ENCODE measurements around the gene MYO15B.
"Not testable (repeated sequence)": the region's sequence is repeated elsewhere in the genome, so short reads cannot be mapped to it uniquely, and the experiment has no call there.

Gene MYO15B

DNA sequence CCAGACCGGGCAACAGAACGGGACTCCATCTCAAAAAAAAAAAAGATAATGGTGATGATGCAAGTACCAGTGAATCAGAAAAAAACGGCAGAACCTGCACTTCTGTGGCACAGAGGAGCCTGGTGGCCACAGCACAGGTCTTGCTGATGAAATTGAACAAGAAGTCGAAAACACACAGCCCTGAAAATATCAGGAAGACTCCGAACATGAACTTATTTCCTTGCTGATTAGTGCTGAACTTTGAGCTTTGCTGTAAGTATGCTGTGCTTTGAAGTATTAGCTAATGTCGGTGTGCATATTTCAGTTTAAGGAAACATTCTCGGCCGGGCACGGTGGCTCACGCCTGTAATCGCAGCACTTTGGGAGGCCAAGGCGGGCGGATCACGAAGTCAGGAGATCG lies 10.9 kb upstream of the MYO15B start:
- DNase-seq, result no peak

DNA sequence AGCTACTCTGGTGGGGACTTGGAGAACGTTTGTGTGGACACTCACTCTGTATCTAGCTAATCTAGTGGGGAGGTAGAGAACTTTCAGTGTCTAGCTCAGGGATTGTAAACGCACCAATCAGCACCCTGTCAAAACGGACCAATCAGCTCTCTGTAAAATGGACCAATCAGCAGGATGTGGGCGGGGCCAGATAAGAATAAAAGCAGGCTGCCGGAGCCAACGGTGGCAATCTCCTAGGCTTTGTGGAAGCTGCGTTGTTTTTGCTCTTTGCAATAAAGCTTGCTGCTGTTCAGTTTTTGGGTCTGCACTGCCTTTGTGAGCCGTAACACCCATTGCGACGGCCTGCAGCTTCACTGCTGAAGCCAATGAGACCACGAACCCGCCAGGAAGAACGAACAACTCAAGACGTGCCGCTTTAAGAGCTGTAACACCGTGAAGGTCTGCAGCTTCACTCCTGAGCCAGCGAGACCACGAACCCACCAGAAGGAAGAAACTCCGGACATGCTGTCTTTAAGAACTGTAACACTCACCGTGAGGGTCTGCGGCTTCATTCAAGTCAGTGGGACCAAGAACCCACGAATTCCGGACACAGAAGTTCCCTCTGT lies 6.4 kb upstream of the MYO15B start:
- DNase-seq, result not testable (repeated sequence)

DNA sequence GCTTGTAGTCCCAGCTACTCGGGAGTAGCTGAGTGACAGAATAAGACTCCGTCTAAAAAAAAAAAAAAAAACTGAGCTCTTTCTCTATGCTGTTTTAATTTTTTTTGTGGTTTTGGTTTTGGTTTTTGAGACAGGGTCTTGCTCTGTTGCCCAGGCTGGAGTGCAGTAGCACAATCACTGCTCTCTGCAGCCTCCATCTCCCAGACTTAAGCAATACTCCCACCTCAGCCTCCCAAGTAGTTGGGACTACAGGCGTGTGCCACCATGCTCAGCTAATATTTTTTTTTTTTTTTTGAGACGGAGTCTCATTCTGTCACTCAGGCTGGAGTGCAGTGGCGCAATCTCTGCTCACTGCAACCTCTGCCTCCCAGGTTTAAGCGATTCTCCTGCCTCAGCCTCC lies 4.4 kb upstream of the MYO15B start:
- not testable (repeated sequence) for DNase-seq

DNA sequence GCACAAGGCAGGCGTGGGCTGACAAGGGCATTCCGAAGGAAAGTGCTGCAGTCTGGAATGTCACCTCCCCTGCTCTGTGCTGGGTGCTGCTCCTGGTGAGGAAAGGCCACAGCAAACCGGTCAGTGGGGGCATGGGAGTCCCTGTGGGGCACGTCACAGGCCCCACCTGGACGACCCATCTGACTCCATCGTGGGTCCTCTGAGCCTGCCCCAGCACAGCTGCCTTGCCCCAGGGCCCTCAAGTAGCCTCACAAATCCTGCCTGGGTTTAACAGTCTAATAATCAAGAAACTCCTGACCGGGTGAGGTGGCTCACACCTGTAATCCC lies 2.8 kb upstream of the MYO15B start:
- DNase-seq, result no peak

DNA sequence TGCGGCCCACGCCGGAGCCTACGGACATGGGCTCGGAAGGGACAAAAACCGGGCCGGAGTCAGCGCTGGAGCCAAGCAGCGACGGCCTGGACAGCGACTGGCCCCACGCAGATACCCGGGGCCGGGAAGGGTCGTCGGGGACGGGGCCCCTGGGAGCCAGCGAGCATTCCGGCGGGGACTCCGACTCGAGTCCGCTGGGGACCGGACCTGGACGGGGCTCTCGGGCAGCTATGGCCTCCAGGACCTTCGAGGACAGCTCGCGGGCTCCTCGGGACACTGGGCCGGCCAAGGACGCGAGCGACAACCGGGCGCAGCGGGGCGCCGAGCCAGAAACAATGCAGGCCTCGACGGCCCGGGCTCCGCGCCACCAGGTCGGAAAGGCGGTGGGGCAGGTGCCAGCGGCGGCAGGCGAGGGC lies 1.0 kb downstream of the MYO15B start:
- no peak for DNase-seq

DNA sequence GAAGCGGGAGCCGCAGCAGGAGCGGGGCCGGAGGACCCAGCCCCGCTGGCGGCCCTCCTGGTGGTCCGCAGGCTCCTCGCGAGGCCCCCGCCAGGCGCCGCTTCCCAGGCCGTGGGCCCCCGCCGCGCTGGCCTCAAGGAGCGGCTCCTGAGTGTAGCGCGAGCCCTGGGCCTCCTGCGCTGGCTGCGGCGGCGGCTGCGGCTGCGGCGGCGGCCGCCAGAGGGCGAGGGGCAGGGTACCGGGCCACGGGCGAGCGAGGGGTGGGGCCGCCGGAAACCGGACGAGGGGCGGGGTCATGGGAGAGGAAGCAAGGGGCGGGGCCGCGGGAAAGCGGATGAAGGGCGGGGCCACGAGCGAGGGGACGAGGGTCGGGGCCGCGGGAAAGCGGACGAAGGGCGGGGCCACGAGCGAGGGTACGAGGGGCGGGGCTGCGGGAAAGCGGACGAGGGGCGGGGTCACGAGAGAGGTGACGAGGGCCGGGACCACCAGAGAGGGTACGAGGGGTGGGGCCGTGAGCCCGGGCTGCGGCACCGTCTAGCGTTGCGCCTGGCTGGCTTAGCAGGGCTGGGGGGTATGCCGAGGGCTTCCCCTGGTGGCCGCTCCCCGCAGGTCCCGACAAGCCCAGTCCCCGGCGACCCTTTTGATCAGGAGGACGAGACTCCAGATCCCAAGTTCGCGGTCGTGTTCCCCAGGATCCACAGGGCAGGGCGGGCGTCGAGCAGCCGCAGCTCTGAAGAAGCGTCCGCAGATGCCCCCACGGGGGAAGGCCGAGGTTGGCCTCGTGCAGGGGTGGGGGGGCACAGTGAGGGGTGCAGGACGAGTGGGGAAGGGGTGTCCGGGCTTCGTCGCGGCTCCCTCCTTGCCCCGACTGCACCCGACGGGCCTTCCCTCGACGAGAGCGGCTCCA lies 1.7 kb downstream of the MYO15B start:
- peak; percentile 96 for DNase-seq

DNA sequence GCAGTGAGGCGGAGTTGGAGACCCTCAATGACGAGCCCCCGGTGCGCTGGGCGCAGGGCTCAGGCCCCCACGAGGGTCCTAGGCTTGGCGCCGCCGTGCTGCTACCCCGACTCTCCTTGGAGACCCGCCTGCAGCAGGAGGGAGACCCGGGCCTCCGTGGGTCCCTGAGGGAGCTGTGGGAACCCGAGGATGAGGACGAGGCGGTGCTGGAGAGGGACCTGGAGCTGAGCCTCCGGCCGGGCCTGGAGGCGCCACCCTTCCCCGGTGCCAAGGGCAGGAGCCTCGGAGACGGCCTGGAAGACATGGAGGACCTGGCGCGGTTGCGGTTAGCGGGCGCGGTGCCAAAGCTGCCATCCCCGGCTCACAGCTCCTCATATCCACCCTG lies 2.3 kb downstream of the MYO15B start:
- no peak for DNase-seq

DNA sequence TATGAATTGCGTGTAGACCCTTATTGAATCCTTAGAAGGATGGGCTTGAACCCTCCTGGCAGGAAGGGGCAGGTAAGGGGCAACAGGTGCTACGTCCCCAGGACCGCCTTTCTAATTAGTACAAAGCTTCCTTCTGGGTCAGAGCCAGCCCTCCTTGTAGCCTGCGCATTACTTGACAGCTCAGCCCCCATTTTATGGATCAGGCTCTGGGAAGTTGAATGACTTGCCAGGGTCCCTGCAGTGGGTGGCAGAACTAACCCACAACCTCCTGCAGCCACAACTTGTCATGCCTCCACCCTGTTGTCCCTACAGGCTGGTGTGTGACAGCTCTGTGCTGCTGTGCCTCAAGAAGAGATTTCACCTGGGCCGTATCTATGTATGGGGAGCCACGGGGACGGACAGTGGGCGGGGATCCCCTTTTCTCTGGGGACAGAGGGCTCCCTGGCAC lies 2.7 kb downstream of the MYO15B start:
- DNase-seq, result no peak

DNA sequence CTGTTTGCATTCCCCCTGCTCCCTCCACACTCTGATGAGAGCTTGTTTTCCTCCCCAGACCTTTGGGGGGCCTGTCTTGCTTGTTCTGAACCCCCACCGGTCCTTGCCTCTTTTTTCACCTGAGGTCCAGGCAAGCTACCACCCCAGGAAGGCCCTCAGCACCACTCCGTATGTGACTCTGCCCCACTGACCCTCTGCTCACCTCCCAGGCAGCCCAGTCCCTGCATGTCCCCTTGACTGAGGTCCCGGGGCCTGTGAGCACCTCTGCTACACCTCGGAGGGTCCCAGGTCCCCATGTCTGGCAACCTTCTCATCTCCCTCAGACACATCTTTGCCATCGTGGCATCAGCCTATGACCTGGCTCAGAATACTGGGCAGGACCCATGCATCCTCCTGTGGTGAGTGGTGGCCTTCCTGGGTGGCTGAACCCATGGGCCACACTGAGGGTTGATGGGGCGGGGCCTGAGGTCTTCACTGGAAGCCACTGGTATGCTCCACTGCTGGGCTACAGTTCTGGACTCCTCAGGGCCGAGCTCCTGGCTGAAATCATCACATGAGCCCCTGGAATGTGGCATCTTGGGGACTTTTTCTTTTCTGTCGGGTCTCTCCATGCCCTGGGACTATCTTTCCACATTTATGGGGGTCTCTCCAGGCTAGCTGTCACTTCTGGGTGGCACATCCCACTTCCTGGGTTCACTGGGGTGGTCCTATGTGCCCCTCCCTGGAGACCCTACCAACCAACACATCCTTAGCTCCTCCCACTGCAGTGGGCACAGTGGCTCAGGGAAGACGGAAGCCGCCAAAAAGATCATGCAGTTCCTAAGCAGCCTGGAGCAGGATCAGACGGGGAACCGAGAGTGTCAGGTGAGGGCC lies 3.5 kb downstream of the MYO15B start:
- no peak for DNase-seq

DNA sequence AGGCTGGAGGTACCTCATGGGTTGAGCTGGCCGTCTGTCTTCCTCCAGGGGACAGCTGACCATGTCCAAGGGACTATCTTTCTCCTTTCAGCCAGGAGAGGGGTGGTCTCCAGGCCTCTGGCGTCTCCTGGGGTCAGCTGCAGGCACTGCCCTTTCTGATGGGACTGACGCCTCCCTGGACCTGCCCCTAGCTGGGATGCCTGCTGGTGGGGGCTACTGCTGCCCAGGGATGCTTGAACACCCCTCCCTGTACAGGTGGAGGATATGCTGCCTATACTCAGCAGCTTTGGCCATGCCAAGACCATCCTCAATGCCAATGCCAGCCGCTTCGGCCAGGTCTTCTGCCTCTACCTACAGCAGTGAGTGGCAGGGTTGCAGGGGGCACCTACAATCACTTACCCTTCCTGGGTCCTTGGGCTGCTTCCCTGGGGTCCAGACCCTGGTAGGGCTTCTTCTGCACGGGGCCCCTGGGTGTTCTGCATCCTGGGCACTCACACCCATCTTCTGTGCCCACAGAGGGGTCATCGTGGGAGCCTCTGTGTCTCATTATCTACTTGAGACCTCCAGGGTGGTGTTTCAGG lies 4.2 kb downstream of the MYO15B start:
- DNase-seq, result no peak

DNA sequence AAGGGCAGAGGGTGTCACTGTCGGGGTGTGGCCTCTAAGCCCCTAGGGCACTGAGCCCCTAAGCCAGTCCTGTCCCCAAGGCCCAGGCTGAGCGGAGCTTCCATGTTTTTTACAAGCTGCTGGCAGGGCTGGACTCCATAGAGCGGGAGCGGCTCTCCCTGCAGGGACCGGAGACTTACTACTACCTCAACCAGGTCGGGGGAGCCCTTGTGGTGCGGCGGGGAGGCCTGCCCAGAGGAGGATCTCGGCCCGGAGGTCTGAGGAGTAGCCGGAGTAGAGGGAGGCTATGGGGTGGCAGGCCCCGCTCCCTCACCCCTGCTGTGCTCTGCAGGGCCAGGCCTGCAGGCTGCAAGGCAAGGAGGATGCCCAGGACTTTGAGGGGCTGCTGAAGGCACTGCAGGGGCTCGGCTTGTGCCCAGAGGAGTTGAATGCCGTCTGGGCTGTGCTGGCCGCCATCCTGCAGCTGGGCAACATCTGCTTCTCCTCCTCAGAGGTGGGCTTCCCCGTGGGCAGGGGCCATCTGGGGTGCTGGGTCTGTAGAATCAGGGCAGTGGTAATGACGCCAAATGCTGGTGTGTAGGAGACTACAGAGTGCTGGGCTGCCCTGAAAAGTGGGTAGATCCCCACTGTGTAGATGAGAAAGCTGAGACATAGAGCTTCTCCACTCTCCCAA lies 4.9 kb downstream of the MYO15B start:
- no peak for DNase-seq

DNA sequence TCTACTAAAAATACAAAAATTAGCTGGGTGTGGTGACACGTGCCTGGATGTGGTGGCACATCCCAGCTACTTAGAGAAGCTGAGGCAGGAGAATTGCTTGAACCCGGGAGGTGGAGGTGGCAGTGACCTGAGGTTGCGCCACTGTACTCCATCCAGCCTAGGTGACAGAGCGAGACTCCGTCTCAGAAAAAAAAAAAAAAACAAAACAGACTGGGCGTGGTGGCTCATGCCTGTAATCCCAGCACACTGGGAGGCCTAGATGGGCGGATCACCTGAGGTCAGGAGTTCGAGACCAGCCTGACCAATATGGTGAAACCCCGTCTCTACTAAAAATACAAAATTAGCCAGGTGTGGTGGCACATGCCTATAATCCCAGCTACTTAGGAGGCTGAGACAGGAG lies 5.8 kb downstream of the MYO15B start:
- DNase-seq, result not testable (repeated sequence)

DNA sequence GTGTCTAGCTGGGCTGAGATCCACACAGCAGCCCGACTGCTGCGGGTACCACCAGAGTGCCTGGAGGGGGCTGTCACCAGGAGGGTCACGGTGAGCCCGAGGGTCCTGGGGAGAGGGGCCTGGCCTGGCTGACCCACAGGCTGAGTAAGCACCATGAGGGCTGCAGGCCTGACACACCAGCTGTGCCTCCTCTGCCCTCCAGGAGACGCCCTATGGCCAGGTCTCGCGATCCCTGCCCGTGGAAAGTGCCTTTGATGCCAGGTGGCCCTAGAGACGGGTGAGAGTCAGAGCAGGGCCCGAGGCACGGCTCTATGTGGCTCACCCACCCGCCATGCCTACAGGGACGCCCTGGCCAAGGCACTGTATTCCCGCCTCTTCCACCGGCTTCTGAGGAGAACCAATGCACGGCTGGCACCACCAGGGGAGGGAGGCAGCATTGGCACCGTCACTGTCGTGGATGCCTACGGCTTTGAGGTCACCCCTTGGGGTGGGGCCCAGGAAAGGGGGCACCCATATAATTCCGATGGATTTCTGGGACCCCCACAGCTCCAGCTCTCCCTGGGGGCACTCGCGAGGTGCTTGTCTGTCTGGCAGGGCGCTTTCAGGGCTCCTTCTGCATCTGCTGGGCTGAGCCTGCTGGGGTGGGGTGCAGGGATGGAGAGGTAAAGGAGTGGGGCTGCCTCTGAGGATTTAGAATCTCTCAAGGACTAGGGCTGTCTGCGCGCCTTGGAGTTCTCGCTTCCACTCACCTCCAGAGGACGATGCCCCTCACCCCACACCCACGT lies 7.1 kb downstream of the MYO15B start:
- DNase-seq, result no peak

DNA sequence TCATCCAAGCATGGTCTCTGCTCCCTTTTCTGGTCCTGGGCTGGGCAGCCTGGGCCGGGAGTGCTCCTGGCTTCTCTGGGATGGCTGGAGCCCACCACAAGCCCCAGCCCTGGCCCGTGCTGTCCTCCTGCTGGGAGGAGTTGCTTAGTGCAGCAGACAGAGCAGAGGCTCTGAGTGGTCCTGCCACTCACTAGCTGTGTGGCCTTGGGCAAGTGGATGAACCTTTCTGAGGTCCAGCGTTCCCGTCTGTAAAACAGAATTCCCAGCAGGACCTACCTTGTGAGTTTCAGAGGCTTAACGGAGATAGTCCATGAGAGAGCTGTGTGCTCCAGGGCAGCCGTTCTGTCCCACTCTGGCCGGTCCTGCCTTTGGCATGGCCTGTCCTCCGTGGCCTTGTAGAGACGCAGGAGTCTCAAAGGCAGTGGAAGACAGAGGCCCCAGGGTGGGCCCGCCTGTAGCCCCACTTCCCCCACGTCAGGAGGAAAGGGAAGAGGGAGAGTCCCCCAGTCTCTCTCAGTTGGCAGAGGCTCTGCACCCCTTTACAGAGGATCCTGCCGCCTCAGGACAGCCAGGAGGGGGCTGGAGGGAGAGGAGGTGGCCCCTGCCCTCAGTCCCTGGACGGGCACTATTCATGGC lies 7.8 kb downstream of the MYO15B start:
- DNase-seq, result no peak

DNA sequence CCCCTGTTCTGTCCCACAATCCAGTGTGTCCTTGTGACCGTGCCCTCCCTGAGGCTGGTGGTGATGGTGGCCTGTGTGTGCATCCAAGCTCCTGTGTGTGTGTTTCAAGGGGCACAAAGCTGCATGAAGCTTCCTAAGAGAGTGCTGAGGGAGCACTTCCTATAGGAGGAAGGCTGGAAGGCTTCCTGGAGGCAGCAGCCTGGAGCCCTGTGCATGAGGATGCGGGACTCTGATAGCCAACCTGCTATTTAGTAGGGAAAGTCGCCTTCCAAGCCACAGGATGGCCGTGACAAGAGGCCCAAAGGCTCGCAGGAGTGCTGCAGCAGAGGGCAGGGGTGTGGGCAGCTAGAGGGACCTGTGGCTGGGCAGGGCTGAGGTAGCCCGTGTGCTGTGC lies 8.3 kb downstream of the MYO15B start:
- no peak for DNase-seq

DNA sequence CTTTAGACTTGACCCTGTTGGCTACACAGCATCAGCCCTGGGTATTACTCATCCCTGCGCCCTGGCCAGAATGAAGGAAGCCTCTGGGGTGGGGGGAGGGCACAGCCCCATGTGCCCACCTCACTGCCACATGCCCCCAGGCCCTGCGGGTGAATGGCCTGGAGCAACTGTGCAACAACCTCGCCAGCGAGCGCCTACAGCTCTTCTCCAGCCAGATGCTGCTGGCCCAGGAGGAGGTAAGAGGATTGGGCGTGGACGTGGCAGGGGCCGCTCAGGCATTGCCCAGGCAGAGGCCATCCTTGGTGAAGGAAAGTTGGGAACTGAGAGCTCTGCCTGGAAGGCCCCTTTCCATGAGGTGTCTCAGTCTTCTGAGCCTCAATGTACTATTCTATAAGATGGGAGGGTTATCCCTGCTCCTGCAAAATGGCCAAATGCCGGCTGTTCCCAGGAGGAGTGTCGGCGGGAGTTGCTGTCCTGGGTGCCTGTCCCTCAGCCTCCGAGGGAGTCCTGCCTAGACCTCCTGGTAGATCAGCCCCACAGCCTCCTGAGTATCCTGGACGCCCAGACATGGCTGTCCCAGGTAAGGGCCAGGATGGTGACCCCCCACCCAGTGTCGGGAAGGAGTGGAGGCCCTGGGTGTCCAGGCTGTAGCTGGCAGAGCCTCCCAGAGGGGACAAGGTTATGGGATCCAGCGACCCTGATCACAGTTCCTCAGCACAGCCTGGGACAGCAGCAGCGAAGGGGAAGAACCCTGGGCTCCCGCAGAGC lies 8.9 kb downstream of the MYO15B start:
- DNase-seq, result no peak

DNA sequence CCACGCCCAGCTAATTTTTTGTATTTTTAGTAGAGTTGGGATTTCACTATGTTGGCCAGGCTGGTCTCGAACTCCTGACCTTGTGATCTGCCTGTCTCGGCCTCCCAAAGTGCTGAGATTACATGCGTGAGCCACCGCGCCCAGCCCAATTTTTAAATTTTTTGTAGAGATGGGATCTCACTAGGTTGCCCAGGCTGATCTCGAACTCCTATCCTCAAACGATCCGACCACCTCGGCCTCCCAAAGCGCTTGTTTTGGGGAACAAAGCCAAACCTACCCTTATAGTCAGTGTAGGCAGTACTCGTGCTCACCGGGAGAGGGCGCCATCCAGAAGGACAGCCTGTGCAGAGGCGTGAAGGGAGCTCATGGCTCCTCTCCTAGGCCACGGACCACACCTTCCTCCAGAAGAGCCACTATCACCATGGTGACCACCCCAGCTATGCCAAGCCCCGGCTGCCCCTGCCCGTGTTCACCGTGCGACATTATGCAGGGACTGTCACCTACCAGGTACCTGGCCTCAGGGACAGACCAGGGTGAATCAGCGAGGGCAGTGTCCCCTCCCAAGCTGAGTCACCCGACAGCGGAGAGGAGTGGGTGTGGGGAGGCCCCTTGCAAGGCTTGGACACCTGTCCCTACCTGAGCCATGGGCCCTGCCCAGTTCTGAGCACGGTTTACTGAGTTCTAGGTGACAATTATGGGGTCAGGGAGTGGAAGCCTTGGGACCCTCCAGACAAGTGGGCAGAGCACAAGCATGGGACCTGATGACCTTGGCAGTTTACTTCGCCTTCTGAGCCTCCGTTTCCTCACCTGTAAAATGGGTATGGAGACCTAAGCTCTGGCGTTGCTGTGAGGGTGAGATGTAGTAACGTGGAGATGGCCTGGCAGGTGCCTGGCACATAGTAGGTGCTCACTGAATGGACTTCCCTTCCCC lies 13.7 kb downstream of the MYO15B start:
- DNase-seq, result no peak

DNA sequence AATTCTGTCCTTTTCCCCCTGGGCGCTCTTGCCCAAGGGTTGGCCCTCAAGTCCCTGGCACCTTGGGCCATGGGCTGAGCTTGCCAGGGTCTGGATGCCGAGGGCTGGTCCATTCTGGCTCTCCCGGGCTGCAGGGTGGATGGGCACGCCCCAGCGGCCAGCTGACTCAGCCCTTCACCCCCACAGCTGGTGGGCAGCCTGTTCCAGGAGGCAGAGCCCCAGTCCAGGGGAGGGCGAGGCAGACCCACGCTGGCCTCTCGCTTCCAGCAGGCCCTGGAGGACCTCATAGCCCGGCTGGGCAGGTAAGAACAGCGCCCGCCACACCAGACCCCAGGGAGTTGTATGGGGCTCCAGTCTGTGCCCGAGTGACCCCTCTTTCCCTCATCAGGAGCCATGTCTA lies 15.0 kb downstream of the MYO15B start:
- no peak for DNase-seq

DNA sequence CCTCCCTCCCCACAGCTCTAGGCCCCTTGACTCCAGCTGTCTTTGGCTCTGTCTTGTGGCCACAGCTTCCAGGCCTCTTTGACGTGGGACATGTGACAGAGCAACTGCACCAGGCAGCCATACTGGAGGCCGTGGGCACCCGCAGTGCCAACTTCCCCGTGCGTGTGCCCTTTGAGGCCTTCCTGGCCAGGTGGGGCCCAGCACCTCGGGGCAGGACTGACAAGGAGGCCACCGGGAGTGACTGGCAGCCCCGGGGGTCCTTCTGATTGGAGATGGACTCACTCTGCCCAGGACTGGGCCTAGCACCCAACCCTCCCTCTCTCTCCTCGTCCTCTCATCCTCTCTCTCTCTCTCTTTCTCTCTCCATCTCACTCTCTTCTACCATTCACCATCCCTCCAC lies 15.5 kb downstream of the MYO15B start:
- DNase-seq, result no peak
